Keratinocyte (primary cell): ENCODE measurements around the gene ATF7.

ENCODE experiments used
- EZH2 ChIP-seq: IDR thresholded peaks from one replicate; pipeline ENCODE4 v1.6.1; 2012; ENCODE audit warnings: inconsistent platforms, mild to moderate bottlenecking, low read length, moderate library complexity
- TF ChIP-seq, protein P1 (sequence below), 3 experiments: IDR thresholded peaks in 1 of 3; conservative IDR thresholded peaks in 1 of 3; optimal IDR thresholded peaks in 1 of 3; 2 replicates in 2 of 3; 3 replicates in 1 of 3; pipeline versions ENCODE3 to v1.5.1; 2011; ENCODE audit warnings: low read length in 3 of 3, mild to moderate bottlenecking in 3 of 3, moderate library complexity in 2 of 3, control low read depth in 1 of 3, inconsistent platforms in 1 of 3; ENCODE audit not compliant: insufficient read depth in 2 of 3; ENCODE audit errors: extremely low read depth in 1 of 3

DNA sequence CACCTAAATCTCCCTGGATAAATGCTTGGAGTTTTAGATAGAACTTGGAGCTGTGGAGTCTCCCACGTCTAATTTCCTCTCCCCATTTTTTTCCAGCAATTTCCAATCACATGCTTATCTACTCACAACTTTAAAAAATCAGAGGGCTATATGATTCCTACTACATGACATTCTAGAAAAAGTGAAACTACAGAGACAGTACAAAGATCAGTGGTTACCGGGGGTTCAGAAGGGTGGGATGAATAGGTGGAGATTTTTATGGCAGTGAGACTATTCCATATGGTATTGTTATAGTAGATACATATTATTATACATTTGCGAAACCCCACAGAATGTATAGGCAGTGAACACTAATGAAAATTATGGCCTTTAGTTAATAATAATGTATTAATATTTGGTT lies 35.5 kb downstream of the ATF7 start:
- TF ChIP-seq, protein P1, sequence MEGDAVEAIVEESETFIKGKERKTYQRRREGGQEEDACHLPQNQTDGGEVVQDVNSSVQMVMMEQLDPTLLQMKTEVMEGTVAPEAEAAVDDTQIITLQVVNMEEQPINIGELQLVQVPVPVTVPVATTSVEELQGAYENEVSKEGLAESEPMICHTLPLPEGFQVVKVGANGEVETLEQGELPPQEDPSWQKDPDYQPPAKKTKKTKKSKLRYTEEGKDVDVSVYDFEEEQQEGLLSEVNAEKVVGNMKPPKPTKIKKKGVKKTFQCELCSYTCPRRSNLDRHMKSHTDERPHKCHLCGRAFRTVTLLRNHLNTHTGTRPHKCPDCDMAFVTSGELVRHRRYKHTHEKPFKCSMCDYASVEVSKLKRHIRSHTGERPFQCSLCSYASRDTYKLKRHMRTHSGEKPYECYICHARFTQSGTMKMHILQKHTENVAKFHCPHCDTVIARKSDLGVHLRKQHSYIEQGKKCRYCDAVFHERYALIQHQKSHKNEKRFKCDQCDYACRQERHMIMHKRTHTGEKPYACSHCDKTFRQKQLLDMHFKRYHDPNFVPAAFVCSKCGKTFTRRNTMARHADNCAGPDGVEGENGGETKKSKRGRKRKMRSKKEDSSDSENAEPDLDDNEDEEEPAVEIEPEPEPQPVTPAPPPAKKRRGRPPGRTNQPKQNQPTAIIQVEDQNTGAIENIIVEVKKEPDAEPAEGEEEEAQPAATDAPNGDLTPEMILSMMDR (optimal IDR thresholded peaks at IDR 0.05 in 1 of 3, IDR thresholded peaks at IDR 0.05 in 1 of 3, conservative IDR thresholded peaks at IDR 0.05 in 1 of 3; ENCODE audit: extremely low read depth in 1 of 3, insufficient read depth in 2 of 3, low read length in 3 of 3), result no peak
- no peak for TF ChIP-seq EZH2
